Measurements from ENCODE around the gene ST6GALNAC1. TPM values are rescaled to one million over a fixed set of nuclear protein-coding genes. Genes with fewer than 3 reads are reported as not detected.

ST6GALNAC1 gene
- total and polyA plus RNA-seq, 2 donors from 2014 or later: 0.31 TPM; not detected in 1

GRCh38 chr17:76593384-76593826 lies 50.2 kb downstream of the ST6GALNAC1 start:
- H3K4me3 ChIP-seq (ENCODE audit: low read length in 3 of 3): no peak overlapping the region
- FAIRE-seq: no peak
- H3K9ac ChIP-seq (ENCODE audit: low read length in 3 of 3): no peak overlapping the region
- no peaks in the 10 kb centered on the region for H3K36me3 ChIP-seq (ENCODE audit: control insufficient read depth in 2 of 3, insufficient read depth in 3 of 3, low read length in 3 of 3)
- intact Hi-C loops (cut with DNase I): no loop called here
- H3K27me3 ChIP-seq (ENCODE audit: control insufficient read depth, insufficient read depth, low read length): peaks cover 2% of the 10 kb centered on the region
- no peaks in the 10 kb centered on the region for H3K4me1 ChIP-seq (ENCODE audit: control insufficient read depth in 2 of 3, insufficient read depth in 2 of 3, low read depth in 1 of 3, low read length in 3 of 3)
- DNase-seq: peak in 3 of 5 donors; percentile 36 to 68 (median 52)
- no peak for TF ChIP-seq CTCF (IDR thresholded peaks at IDR 0.05; ENCODE audit: borderline replicate concordance, extremely low read depth, insufficient read depth)
- H3K9me3 ChIP-seq (ENCODE audit: control insufficient read depth in 2 of 3, insufficient read depth in 1 of 3, low read length in 3 of 3): no peaks in the 10 kb centered on the region
- no peak overlapping the region for H3K27ac ChIP-seq (ENCODE audit: low read depth in 2 of 2, low read length in 2 of 2)

GRCh38 chr17:76588182-76588581 lies 55.4 kb downstream of the ST6GALNAC1 start:
- intact Hi-C loops (cut with DNase I): no loop called here
- H3K9ac ChIP-seq (ENCODE audit: low read length in 3 of 3): no peak overlapping the region
- DNase-seq (no peak), FAIRE-seq (no peak)
- TF ChIP-seq CTCF (IDR thresholded peaks at IDR 0.05; ENCODE audit: borderline replicate concordance, extremely low read depth, insufficient read depth): no peak
- H3K9me3 ChIP-seq (ENCODE audit: control insufficient read depth in 2 of 3, insufficient read depth in 1 of 3, low read length in 3 of 3): no peaks in the 10 kb centered on the region
- peaks cover 14% of the 10 kb centered on the region for H3K27me3 ChIP-seq (ENCODE audit: control insufficient read depth, insufficient read depth, low read length)
- no peaks in the 10 kb centered on the region for H3K36me3 ChIP-seq (ENCODE audit: control insufficient read depth in 2 of 3, insufficient read depth in 3 of 3, low read length in 3 of 3)
- peaks cover 0 to 6% (median 4%) of the 10 kb centered on the region in 3 donors for H3K4me1 ChIP-seq (ENCODE audit: control insufficient read depth in 2 of 3, insufficient read depth in 2 of 3, low read depth in 1 of 3, low read length in 3 of 3)
- H3K27ac ChIP-seq (ENCODE audit: low read depth in 2 of 2, low read length in 2 of 2): no peak overlapping the region
- H3K4me3 ChIP-seq (ENCODE audit: low read length in 3 of 3): no peak overlapping the region

GRCh38 chr17:76586741-76587487 lies 56.6 kb downstream of the ST6GALNAC1 start:
- peak in 4 of 5 donors; percentile 57 to 70 (median 66) for DNase-seq
- FAIRE-seq: no peak
- Histone ChIP-seq H3K27me3 (ENCODE audit: control insufficient read depth, insufficient read depth, low read length) (peaks cover 14% of the 10 kb centered on the region), H3K4me3 (ENCODE audit: low read length in 3 of 3) (no peak overlapping the region), H3K9ac (ENCODE audit: low read length in 3 of 3) (no peak overlapping the region), H3K4me1 (ENCODE audit: control insufficient read depth in 2 of 3, insufficient read depth in 2 of 3, low read depth in 1 of 3, low read length in 3 of 3) (peaks cover 0 to 6% (median 4%) of the 10 kb centered on the region in 3 donors), H3K9me3 (ENCODE audit: control insufficient read depth in 2 of 3, insufficient read depth in 1 of 3, low read length in 3 of 3) (no peaks in the 10 kb centered on the region), H3K27ac (ENCODE audit: low read depth in 2 of 2, low read length in 2 of 2) (no peak overlapping the region), H3K36me3 (ENCODE audit: control insufficient read depth in 2 of 3, insufficient read depth in 3 of 3, low read length in 3 of 3) (no peaks in the 10 kb centered on the region)
- intact Hi-C loops (cut with DNase I): no loop called here
- TF ChIP-seq CTCF (IDR thresholded peaks at IDR 0.05; ENCODE audit: borderline replicate concordance, extremely low read depth, insufficient read depth): no peak
